ENCODE results near the gene MED9. TPM values are rescaled to one million over a fixed set of nuclear protein-coding genes. Genes with fewer than 3 reads are reported as not detected.

Gene MED9
- total and polyA plus RNA-seq, 2 of the 8 experiments (the other 6 are each of a cell fraction or from before 2014, with no cell fraction given) = 15.8 to 19.7 TPM

GRCh38 chr17:17495536-17496188 is 18.9 kb downstream of the MED9 start:
- H3K23ac ChIP-seq (ENCODE audit: insufficient read length) = peak overlapping the region; percentile 2
- peaks cover 2% of the 10 kb centered on the region for H3K79me1 ChIP-seq (ENCODE audit: low read depth, low read length)
- ChIA-PET CTCF (ENCODE audit: partially characterized antibody) (interaction anchor here (0.8 to 6.4 kb wide), 13 partner anchors 9 to 296 kb away, joined by 3 to 81 read pairs (median 13); no protein-coding TSS in a partner anchor), POLR2A (ENCODE audit: partially characterized antibody) (interaction anchor here (0.7 to 4.7 kb wide), 24 partner anchors 9 to 186 kb away, joined by 3 to 26 read pairs (median 6); partner anchors contain the start of genes MED9 and PEMT)
- H3K4me2 ChIP-seq (ENCODE audit: insufficient read depth in 1 of 2, low read depth in 2 of 2, low read length in 2 of 2) = peak overlapping the region; percentile 89 to 99
- peaks cover 5 to 29% (median 22%) of the 10 kb centered on the region in 4 experiments for H3K4me1 ChIP-seq (replicated peaks in 1 of 4; ENCODE audit: control insufficient read depth in 3 of 4, insufficient read depth in 4 of 4, low read length in 3 of 4)
- peak overlapping the region; percentile 71 for H4K91ac ChIP-seq (replicated peaks; ENCODE audit: insufficient read length, low read length)
- H2BK20ac ChIP-seq (ENCODE audit: low read length) = 0 out of 2 replicates have a peak overlapping the region, but pooled peaks have one; percentile 32
- H3K4ac ChIP-seq (replicated peaks; ENCODE audit: insufficient read length, low read depth, low read length) = peak overlapping the region; percentile 100
- peak overlapping the region; percentile 87; the same call in 1 of the 2 replicates for H2BK12ac ChIP-seq (ENCODE audit: low read depth, low read length)
- peak overlapping the region; percentile 16 to 70 (median 50) for H3K4me3 ChIP-seq (ENCODE audit: extremely low read depth in 1 of 4, insufficient read depth in 2 of 4, low read depth in 3 of 4, low read length in 4 of 4)
- H3K23me2 ChIP-seq (ENCODE audit: low read depth, low read length) = peaks cover 23% of the 10 kb centered on the region; the same call in 1 of the 2 replicates
- DNase-seq (ENCODE audit: low read depth in 1 of 2, low spot score in 2 of 2) = peak in 1 of 2 experiments; percentile 67
- peak overlapping the region; percentile 58 for H3K14ac ChIP-seq (ENCODE audit: insufficient read length)
- no peak overlapping the region for H3K56ac ChIP-seq (replicated peaks; ENCODE audit: insufficient read length, low read depth, low read length)
- peaks cover 14 to 26% (median 22%) of the 10 kb centered on the region in 4 experiments; a peak in 6 of 7 replicates for H3K27me3 ChIP-seq (replicated peaks in 1 of 4; ENCODE audit: control insufficient read depth in 3 of 4, extremely low read depth in 1 of 4, insufficient read depth in 3 of 4, low read length in 3 of 4)
- peaks cover 14 to 19% of the 10 kb centered on the region in 2 experiments for H4K20me1 ChIP-seq (replicated peaks in 1 of 2; ENCODE audit: control insufficient read depth in 1 of 2, insufficient read depth in 2 of 2, low read length in 2 of 2)
- H2BK120ac ChIP-seq (replicated peaks; ENCODE audit: low read depth, low read length) = peak overlapping the region; percentile 65
- no peaks in the 10 kb centered on the region for H3K9me3 ChIP-seq (ENCODE audit: insufficient read depth in 2 of 2, low read depth in 1 of 2, low read length in 1 of 2)
- H4K5ac ChIP-seq (ENCODE audit: insufficient read length, low read depth, low read length) = no peak overlapping the region
- 4% methylated on average over 45 of the region's 65 CpGs; no CpG with 5 or more reads in 1 of the 2 experiments for WGBS, 2 experiments (ENCODE audit: extremely low coverage in 1 of 2, insufficient coverage in 1 of 2, insufficient read length in 1 of 2, insufficient replicate concordance in 2 of 2, low coverage in 1 of 2, low lambda C conversion rate in 2 of 2, missing lambda C conversion rate in 1 of 2)
- H2BK5ac ChIP-seq (ENCODE audit: low read depth, low read length) = no peak overlapping the region
- no peak overlapping the region for H3K27ac ChIP-seq (ENCODE audit: low read depth, low read length)
- 0 out of 4 replicates have a peak, but pooled peaks cover 0 to under 1% of the 10 kb centered on the region in 2 experiments for H3K79me2 ChIP-seq (ENCODE audit: control insufficient read depth in 1 of 2, insufficient read depth in 2 of 2, low read length in 2 of 2)
- peak overlapping the region in 3 of 4 experiments; percentile 1 to 45 (median 38); a peak in 5 of 7 replicates for H3K9ac ChIP-seq (replicated peaks in 1 of 4; ENCODE audit: extremely low read depth in 1 of 4, low read depth in 3 of 4, low read length in 3 of 4)
- peak overlapping the region; percentile 48; the same call in 1 of the 2 replicates for H2AFZ ChIP-seq (ENCODE audit: low read length)
- peak overlapping the region; percentile 78; the same call in 1 of the 2 replicates for H2AK5ac ChIP-seq (ENCODE audit: low read depth, low read length)
- H4K8ac ChIP-seq (ENCODE audit: extremely low read depth, insufficient read depth, low read length) = peak overlapping the region; percentile 90; the same call in 1 of the 2 replicates
- H3K18ac ChIP-seq (ENCODE audit: extremely low read depth, low read length) = peak overlapping the region; percentile 88
- 0 out of 2 replicates have a peak overlapping the region, but pooled peaks have one; percentile 95 for H2BK15ac ChIP-seq (ENCODE audit: low read length)
- FAIRE-seq = no peak
- H3K36me3 ChIP-seq (ENCODE audit: control insufficient read depth in 2 of 4, insufficient read depth in 4 of 4, low read length in 3 of 4) = peaks cover 3 to 12% (median 8%) of the 10 kb centered on the region in 4 experiments; a peak in 7 of 8 replicates
- TF ChIP-seq RFX5 (IDR thresholded peaks at IDR 0.05; ENCODE audit: borderline replicate concordance, low read depth, low read length) (no peak), SP1 (IDR thresholded peaks at IDR 0.05; ENCODE audit: low read depth, low read length) (no peak), SUZ12 (IDR thresholded peaks at IDR 0.05; ENCODE audit: low read length) (peak; percentile 79), CTCF (IDR thresholded peaks at IDR 0.05; ENCODE audit: control extremely low read depth in 1 of 3, insufficient read depth in 1 of 3, low read depth in 1 of 3, low read length in 3 of 3) (no peak), RNF2 (IDR thresholded peaks at IDR 0.05; ENCODE audit: borderline replicate concordance, low read depth, low read length, missing control alignments, poor library complexity, severe bottlenecking) (peak; percentile 23)
